BE2C (cell line): ENCODE data around the gene EMSY.

Experiments
- DNase-seq: peaks from one replicate; pipeline ENCODE4 v3.0.0-alpha.2; 2020
- H3K27me3 ChIP-seq: fragments of 250-450 bp; sonication (Bioruptor Pico); 2 replicates; pipeline ENCODE4 v1.5.1; 2020; ENCODE audit warnings: mild to moderate bottlenecking
- H3K36me3 ChIP-seq: fragments of 250-450 bp; sonication (Bioruptor Pico); 2 replicates; pipeline ENCODE4 v1.5.1; 2020; ENCODE audit warnings: mild to moderate bottlenecking
- H3K4me1 ChIP-seq: fragments of 250-450 bp; sonication (Bioruptor Pico); 2 replicates; pipeline ENCODE4 v1.5.1; 2020
- H3K4me3 ChIP-seq: 2 replicates; pipeline ENCODE4 v1.5.1; 2011; ENCODE audit warnings: low read depth, low read length
- H3K9me3 ChIP-seq: fragments of 250-450 bp; sonication (Bioruptor Pico); 2 replicates; pipeline ENCODE4 v1.5.1; 2020
- CTCF ChIP-seq: IDR thresholded peaks from 2 replicates; pipeline ENCODE4 v1.5.1; 2012; ENCODE audit warnings: mild to moderate bottlenecking, low read depth, low read length

The EMSY gene

GRCh38 chr11:76587820-76588454 is 143.1 kb downstream of the EMSY start:
- no peaks in the 10 kb centered on the region for H3K36me3 ChIP-seq
- H3K4me3 ChIP-seq = no peak overlapping the region
- no peaks in the 10 kb centered on the region for H3K27me3 ChIP-seq
- no peak for DNase-seq
- H3K9me3 ChIP-seq = no peaks in the 10 kb centered on the region
- H3K4me1 ChIP-seq = no peaks in the 10 kb centered on the region
- TF ChIP-seq CTCF = no peak

- TF ChIP-seq CTCF = no peak
- peaks cover 2% of the 10 kb centered on the region; the same call in 1 of the 2 replicates for H3K4me1 ChIP-seq
- no peak overlapping the region for H3K4me3 ChIP-seq
- H3K36me3 ChIP-seq = no peaks in the 10 kb centered on the region
- H3K27me3 ChIP-seq = no peaks in the 10 kb centered on the region
- no peaks in the 10 kb centered on the region for H3K9me3 ChIP-seq
- no peak for DNase-seq
Measured at GRCh38 chr11:76588455-76589325, 143.9 kb downstream of the EMSY start.

- H3K4me3 ChIP-seq = no peak overlapping the region
- DNase-seq = no peak
- no peaks in the 10 kb centered on the region for H3K9me3 ChIP-seq
- H3K4me1 ChIP-seq = peaks cover 2% of the 10 kb centered on the region; the same call in 1 of the 2 replicates
- no peaks in the 10 kb centered on the region for H3K27me3 ChIP-seq
- no peaks in the 10 kb centered on the region for H3K36me3 ChIP-seq
- TF ChIP-seq CTCF = no peak
Measured at GRCh38 chr11:76589477-76589876, 144.7 kb downstream of the EMSY start.

GRCh38 chr11:76589964-76590950 is 145.4 kb downstream of the EMSY start:
- no peaks in the 10 kb centered on the region for H3K9me3 ChIP-seq
- no peaks in the 10 kb centered on the region for H3K36me3 ChIP-seq
- no peaks in the 10 kb centered on the region for H3K27me3 ChIP-seq
- H3K4me1 ChIP-seq = peaks cover 2% of the 10 kb centered on the region; the same call in 1 of the 2 replicates
- no peak for TF ChIP-seq CTCF
- no peak for DNase-seq
- no peak overlapping the region for H3K4me3 ChIP-seq

- Histone ChIP-seq H3K27me3 (no peaks in the 10 kb centered on the region), H3K36me3 (no peaks in the 10 kb centered on the region), H3K9me3 (no peaks in the 10 kb centered on the region), H3K4me3 (no peak overlapping the region), H3K4me1 (peaks cover 2% of the 10 kb centered on the region; the same call in 1 of the 2 replicates)
- DNase-seq = no peak
- TF ChIP-seq CTCF = no peak
Measured at GRCh38 chr11:76591416-76591815, 146.6 kb downstream of the EMSY start.
